Inferior parietal cortex (tissue), 1 donor: ENCODE data around the gene CLPSL2.

Experiments
- DNase-seq: peaks from one replicate; pipeline ENCODE4 v3.0.0-alpha.2; 2016; ENCODE audit errors: extremely low spot score

Gene CLPSL2

DNA sequence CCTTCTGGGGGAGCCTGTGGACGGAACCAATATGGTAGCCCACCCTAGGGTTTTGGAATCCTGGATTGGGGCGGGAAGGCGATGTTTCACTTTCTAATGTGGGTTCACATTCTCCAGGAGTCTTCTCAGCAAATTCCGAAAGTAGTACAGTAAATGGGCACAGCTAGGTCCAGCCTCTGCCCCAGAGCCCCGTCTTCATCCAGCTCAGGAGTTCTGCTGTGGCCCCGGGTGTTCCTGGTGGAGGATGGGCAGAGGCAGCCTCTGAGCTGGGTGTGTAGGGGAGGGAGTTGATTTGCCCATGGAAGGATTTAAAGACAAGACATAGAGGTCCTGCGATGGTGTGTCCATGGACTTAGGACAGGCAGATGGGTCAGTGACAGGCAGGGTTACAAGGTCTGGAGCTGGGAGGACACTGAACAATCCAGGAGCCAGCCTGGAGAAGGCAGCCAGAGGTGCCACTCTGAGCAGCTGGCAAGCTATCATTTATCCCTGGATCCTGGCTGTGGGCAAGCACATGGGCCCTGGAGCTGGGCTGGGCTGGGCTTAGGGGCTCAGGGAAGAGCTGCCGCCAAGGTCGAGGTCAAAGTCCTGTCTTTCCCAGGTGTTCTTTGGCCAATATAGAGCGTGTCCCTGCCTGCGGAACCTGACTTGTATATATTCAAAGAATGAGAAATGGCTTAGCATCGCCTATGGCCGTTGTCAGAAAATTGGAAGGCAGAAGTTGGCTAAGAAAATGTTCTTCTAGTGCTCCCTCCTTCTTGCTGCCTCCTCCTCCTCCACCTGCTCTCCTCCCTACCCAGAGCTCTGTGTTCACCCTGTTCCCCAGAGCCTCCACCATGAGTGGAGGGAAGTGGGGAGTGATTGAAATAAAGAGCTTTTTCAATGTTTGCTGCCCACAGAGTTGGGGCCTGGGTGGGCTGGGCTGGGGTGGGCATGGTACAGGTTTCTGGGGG is 11.1 kb downstream of the CLPSL2 start:
- no peak for DNase-seq

- no peak for DNase-seq
These were observed 12.1 kb downstream of the CLPSL2 start for GRCh38 chr6:35788423-35788982.

- DNase-seq = no peak
These were observed 14.3 kb downstream of the CLPSL2 start for GRCh38 chr6:35790683-35791082.

DNA sequence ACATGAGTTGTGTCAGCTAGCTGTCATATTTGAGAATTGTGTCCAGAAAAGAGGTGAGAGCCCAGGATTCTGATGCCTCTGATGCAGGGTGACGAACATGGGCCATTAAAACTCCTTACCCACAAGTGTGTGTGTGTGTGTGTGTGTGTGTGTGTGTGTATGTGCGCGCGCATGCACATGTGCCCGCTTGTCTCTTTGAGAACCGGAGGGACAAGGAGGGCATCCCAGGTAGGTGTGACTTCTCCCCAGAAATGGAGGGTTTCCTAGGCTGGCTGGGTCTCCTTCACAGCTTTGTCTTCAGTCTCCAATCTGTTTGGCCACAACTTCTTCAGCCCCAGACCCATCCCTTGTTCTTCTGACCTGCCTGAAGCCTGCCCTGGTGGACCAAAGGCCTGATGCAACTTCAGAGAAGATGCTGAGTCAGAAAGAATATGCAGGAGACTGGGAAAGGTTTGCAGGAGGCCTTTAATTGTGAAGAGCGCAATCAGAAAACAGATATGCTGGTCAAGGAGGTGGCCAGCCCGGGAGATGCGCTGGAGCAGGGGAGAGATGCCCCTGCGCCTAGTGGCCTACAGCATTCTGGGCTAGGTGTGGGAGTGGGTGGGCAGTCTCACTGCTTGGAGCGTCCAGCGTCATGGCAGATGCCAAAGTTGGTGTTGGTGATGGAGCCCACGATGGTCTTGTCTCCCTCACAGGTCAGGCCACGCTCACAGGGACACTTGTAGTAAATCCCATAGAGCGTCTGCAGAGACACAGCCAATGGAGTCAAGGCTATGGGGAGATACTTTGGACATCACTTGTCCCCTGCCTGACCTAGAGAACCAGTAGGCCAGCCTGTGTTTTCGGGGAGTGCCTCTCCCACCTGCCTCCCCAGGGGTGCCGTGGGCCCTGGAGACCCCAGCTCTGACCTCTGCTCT is 18.4 kb downstream of the CLPSL2 start:
- no peak for DNase-seq

- DNase-seq = no peak
These were observed 19.2 kb downstream of the CLPSL2 start for GRCh38 chr6:35795453-35796071.

- DNase-seq = no peak
These were observed 19.8 kb downstream of the CLPSL2 start for GRCh38 chr6:35796236-35796635.

GRCh38 chr6:35797837-35798526 is 21.6 kb downstream of the CLPSL2 start:
- no peak for DNase-seq

GRCh38 chr6:35798706-35799105 is 22.3 kb downstream of the CLPSL2 start:
- DNase-seq = no peak

DNA sequence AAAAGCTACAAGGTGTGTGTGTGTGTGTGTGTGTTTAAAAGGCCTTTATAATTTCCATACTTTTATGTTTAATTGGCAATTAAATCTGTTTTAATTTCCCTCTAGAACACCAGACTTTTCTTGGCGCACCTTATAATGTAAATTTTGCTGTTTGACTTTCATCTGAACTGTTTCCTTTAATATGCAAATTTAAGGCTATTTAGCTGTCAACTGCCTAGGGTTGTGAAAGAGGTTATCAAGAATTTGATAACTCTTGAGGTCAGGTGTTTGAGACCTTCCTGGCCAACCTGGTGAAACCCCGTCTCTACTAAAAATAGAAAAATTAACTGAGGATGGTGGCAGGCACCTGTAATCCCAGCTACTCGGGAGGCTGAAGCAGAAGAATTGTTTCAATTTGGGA is 24.8 kb downstream of the CLPSL2 start:
- no peak for DNase-seq

GRCh38 chr6:35804996-35805736 is 28.8 kb downstream of the CLPSL2 start, which contains the start of gene LHFPL5:
TSS of gene LHFPL5 (plus strand) at chr6:35805352. CDS start at chr6:35805671, 319 bp downstream.
- DNase-seq = no peak

- no peak for DNase-seq
These were observed 32.3 kb downstream of the CLPSL2 start for GRCh38 chr6:35808688-35809087.

DNA sequence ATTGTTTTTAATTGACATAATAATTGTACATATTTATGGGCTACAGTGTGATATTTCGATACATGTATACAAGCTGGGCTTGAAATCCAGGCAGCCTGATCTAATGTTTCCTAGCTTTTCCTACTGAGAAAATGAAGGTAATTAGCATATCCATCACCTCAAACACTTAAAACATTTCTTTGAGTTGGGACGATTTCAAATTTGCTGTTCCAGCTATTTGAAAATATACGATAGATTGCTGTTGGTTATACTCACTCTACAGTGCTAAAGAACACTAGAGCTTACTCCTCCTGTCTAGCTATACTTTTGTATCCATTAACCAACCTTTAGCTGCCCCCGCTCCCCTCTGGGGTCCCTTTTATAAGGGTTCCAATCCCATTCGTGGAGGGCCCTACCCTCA is 33.4 kb downstream of the CLPSL2 start:
- DNase-seq = no peak

DNA sequence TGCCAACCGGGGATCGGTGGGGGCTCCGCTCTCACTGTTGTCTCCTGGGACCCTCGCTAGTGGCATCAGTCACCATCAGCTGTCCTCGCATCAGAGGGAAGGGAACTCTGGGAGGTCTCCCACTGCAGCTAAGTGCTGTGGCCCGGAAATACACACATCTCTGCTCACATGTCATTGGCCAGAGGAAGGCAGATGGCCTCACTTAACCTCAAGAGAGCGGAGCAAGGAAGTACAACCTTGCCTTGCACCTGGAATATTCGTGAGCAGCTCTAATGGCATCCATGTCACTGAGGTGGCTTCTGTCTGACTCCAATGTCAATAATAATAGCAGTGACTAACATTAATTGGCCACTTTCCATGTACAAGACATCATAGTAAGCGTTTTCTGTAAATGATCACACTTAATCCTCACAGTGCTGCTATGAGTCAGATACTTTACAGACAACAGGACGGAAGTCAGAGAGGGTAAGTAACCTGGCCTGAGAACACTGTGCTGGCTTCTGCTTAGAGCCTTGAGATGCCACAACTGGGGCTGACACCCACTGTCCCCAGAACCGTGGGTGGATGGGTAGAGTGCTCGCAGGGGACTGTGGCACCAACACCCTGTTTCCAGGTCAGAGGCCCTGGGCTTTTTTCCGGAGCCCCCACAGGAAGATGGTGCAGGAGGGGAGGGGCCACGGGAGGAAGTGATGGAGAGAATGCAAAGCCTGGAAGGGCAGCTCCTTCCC is 34.7 kb downstream of the CLPSL2 start:
- DNase-seq = no peak

- no peak for DNase-seq
These were observed 35.2 kb downstream of the CLPSL2 start for GRCh38 chr6:35811699-35811995.

DNA sequence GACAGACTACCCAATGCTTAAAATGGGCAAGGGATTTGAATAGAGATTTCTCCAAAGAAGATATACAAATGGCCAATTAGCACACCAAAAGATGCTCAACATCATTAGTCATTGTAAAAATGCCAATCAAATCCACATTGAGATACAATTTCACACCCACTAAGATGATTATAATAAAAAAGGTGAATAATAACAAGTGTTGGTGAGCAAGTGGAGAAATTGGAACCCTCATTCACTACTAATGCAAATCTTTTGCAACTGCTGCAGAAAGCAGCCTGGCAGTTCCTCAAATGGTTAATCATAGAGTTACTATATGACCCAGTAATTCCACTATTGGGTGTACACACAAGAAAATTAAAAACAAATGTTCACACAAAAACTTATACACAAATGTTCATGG is 41.1 kb downstream of the CLPSL2 start:
- no peak for DNase-seq

DNA sequence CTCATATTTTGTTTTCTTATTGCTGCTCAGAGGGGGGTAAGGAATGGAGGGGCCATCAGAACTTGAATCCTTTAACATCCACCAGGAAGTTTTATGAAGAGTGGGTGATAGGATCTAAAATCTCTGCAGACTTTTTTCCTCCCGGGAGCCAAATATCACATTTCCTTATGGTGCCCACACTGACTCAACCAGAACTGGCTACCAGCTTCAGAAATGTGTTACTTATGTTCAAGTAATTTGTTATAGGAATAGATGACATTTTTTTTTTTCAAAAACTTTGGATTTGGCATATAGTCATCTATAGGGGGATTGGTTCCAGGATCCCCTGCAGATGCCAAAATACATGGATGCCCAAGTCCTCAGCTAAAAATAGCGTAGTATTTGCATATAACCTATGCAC is 47.2 kb downstream of the CLPSL2 start:
- no peak for DNase-seq

DNA sequence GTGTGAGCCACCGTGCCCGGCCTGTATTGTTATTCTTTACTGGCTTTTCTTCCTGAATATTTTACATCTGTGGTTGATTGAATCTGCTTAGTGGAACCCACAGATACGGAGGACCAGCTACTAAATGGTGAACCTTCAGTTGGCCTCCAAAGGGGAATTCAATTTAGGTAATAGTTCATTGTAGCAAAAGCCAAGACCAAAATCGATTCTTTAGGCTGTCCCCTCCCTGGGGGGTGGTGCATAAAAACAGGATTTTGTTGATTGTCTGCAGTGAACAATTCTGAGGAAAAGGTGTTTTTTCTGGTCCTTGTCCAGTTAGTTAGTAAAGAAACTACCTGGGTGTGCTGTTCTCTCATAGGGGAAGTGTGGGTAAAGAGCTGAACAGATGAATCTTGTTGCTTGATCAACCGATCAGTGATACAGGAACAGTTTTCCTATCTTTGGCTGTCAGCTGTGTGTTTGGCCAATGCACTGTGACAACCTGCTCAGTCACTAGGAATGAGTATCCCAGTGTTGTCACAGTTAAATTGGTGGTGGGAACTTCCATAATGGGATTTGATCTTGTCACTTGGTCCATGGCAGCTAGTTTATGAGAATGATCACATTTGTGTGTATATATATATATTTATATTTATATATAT is 48.3 kb downstream of the CLPSL2 start:
- no peak for DNase-seq
